NB4 (cell line): ENCODE measurements around the gene CCDC159.

Source experiments
- DNase-seq: peaks from one replicate; pipeline ENCODE4 v3.0.0; 2010; ENCODE audit warnings: low read depth
- H3K4me3 ChIP-seq: one replicate; pipeline ENCODE4 v1.5.1; 2011; ENCODE audit warnings: mild to moderate bottlenecking, low read depth, low read length, moderate library complexity
- CTCF ChIP-seq: IDR thresholded peaks from one replicate; pipeline ENCODE4 v1.5.1; 2012; ENCODE audit warnings: low read depth, low read length
- MYC ChIP-seq: IDR thresholded peaks from 2 replicates; pipeline ENCODE4 v1.6.1; 2011; ENCODE audit warnings: low read depth, low read length
- POLR2A ChIP-seq: IDR thresholded peaks from 2 replicates; pipeline ENCODE4 v1.6.1; 2011; ENCODE audit warnings: mild to moderate bottlenecking; ENCODE audit not compliant: insufficient read length; ENCODE audit errors: extremely low read depth
- TF ChIP-seq, protein P1 (sequence below): IDR thresholded peaks from 2 replicates; pipeline ENCODE4 v1.6.1; 2011; ENCODE audit warnings: low read depth, low read length

CCDC159 gene

GRCh38 chr19:11321191-11322126 lies 24.9 kb upstream of the CCDC159 start:
- H3K4me3 ChIP-seq = no peak overlapping the region
- DNase-seq = no peak
- TF ChIP-seq CTCF (peak; percentile 5), POLR2A (no peak), MYC (no peak)
- TF ChIP-seq, protein P1, sequence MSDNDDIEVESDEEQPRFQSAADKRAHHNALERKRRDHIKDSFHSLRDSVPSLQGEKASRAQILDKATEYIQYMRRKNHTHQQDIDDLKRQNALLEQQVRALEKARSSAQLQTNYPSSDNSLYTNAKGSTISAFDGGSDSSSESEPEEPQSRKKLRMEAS = no peak

- peak; percentile 74 for DNase-seq
- TF ChIP-seq, protein P1 = no peak
- TF ChIP-seq CTCF = no peak
- H3K4me3 ChIP-seq = no peak overlapping the region
These were observed 23.9 kb upstream of the CCDC159 start for GRCh38 chr19:11322269-11323024.

DNA sequence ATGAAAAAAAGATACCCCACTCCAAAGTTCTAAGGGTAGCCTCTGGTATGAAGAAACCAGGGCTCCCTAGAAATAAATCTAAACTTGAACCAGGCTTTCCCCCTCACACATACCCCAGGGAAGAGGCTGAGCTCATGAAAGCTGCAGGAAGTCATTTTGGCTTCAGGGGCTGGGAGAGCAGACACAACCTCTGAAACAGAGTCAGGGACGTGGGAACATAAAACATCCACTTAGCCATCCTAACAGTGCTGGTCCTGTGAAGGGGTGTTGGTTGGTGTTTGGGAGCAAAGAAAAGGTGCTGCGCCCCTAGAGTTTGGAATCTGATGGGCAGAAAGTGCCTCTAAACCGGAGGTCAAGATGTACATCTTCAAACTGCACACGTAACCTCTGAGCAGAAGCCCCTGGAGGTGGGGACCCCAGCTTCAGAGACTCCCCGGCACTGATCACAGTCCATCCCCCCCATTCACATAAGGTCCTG lies 22.7 kb upstream of the CCDC159 start:
- H3K4me3 ChIP-seq = peak overlapping the region; percentile 46
- TF ChIP-seq MYC = no peak
- TF ChIP-seq CTCF = no peak
- TF ChIP-seq POLR2A = no peak
- TF ChIP-seq, protein P1 = no peak
- no peak for DNase-seq

DNA sequence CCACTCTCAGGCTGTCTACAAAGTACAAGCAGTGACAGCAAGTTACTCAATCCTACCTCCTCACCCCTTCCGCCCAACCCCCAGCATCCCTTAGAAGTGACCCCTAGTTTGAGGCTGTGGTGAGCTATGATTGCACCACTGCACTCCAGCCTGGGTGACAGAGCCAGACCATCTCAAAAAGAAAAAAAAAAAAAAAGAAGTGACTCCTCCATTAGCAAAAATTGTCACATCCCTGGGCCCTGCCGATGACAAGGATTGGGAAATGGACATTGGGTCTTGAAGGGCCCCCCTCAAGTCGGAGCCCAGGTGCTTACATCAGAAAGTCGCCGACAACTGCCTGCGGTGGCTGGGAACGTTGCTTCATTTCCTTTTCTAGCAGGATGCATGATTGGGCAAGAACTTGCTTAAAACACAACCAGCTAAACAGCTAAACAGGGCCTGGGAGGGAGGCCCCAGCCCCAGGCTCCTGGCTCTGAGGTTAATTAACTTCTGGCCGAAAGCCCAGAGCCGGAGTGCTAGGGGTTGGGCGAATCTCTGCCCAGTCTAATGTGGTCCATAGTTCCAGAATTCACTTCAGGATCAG lies 22.1 kb upstream of the CCDC159 start:
- H3K4me3 ChIP-seq = peak overlapping the region; percentile 46
- DNase-seq = peak; percentile 100
- no peak for TF ChIP-seq CTCF
- peak; percentile 71 for TF ChIP-seq MYC
- TF ChIP-seq, protein P1 = no peak; the same call in 1 of the 2 replicates

GRCh38 chr19:11324748-11325389 lies 21.4 kb upstream of the CCDC159 start:
- no peak overlapping the region for H3K4me3 ChIP-seq
- TF ChIP-seq MYC = no peak
- no peak for TF ChIP-seq CTCF
- TF ChIP-seq, protein P1 = no peak
- no peak for TF ChIP-seq POLR2A
- no peak for DNase-seq
